Neural cell (in vitro differentiated cells): ENCODE measurements around the gene UBR2. TPM values are rescaled to one million over a fixed set of nuclear protein-coding genes. Genes with fewer than 3 reads are reported as not detected.

Experiments
- H2AFZ ChIP-seq: fragments of 200-600, 300-800 bp; sonication (generic), shearing (Covaris generic); 2 replicates; pipeline ENCODE4 v1.6.0; 2014; ENCODE audit warnings: low read depth, mild to moderate bottlenecking, antibody characterized with exemption, low read length, moderate library complexity
- H3F3A ChIP-seq: fragments of 200-600 bp; shearing (Covaris generic); 2 replicates; pipeline ENCODE4 v1.6.1; 2016; ENCODE audit warnings: mild to moderate bottlenecking, moderate library complexity, mixed read lengths, antibody characterized with exemption, low read length; ENCODE audit not compliant: insufficient read depth, poor library complexity, severe bottlenecking
- H3K27ac ChIP-seq: fragments of 200-600, 300-800 bp; sonication (generic), shearing (Covaris generic); 2 replicates; pipeline ENCODE4 v1.5.1; 2014; ENCODE audit warnings: mild to moderate bottlenecking, low read length, moderate library complexity
- H3K27me3 ChIP-seq: fragments of 300-800, 200-600 bp; sonication (generic), shearing (Covaris generic); 2 replicates; pipeline ENCODE4 v1.6.0; 2014; ENCODE audit warnings: mild to moderate bottlenecking, low read depth, low read length, moderate library complexity; ENCODE audit not compliant: insufficient read depth
- H3K36me3 ChIP-seq: fragments of 300-800, 200-600 bp; sonication (generic), shearing (Covaris generic); 2 replicates; pipeline ENCODE4 v1.5.1; 2014; ENCODE audit warnings: mild to moderate bottlenecking, antibody characterized with exemption, low read length, moderate library complexity; ENCODE audit not compliant: insufficient read depth
- H3K4me2 ChIP-seq: fragments of 300-800, 200-600 bp; sonication (generic), shearing (Covaris generic); 2 replicates; pipeline ENCODE4 v1.6.0; 2014; ENCODE audit warnings: mild to moderate bottlenecking, low read length
- H3K4me3 ChIP-seq: fragments of 300-800, 200-600 bp; sonication (generic), shearing (Covaris generic); 2 replicates; pipeline ENCODE4 v1.5.1; 2014; ENCODE audit warnings: mild to moderate bottlenecking, low read length, moderate library complexity
- H3K79me2 ChIP-seq: fragments of 200-600 bp; shearing (Covaris generic); replicated peaks from 2 replicates; pipeline ENCODE4 v1.6.0; 2014; ENCODE audit warnings: mild to moderate bottlenecking, low read length, moderate library complexity; ENCODE audit not compliant: insufficient read depth
- H3K9ac ChIP-seq: fragments of 300-800, 200-600 bp; sonication (generic), shearing (Covaris generic); 2 replicates; pipeline ENCODE4 v1.6.1; 2016; ENCODE audit warnings: mild to moderate bottlenecking, low read length, mixed read lengths
- H3K9me2 ChIP-seq: fragments of 200-600 bp; shearing (Covaris generic); 2 replicates; pipeline ENCODE4 v1.6.1; 2016; ENCODE audit warnings: mild to moderate bottlenecking, low read length, mixed read lengths; ENCODE audit not compliant: insufficient read depth
- H3K9me3 ChIP-seq: fragments of 200-600, 300-800 bp; sonication (generic), shearing (Covaris generic); 2 replicates; pipeline ENCODE4 v1.6.1; 2016; ENCODE audit warnings: mild to moderate bottlenecking, mixed run types, low read length, moderate library complexity, mixed read lengths
- H4K20me1 ChIP-seq: fragments of 200-600 bp; shearing (Covaris generic); 2 replicates; pipeline ENCODE4 v1.6.1; 2016; ENCODE audit warnings: mild to moderate bottlenecking, mixed run types; ENCODE audit not compliant: insufficient read depth
- EP300 ChIP-seq: fragments of 450-650 bp; conservative IDR thresholded peaks from 2 replicates; pipeline ENCODE4 v1.6.1; 2014; ENCODE audit warnings: antibody characterized with exemption, mild to moderate bottlenecking, moderate library complexity; ENCODE audit not compliant: poor library complexity, severe bottlenecking
- EZH2 ChIP-seq: fragments of 200-600, 300-800 bp; shearing (Covaris generic), sonication (generic); IDR thresholded peaks from 2 replicates; pipeline ENCODE4 v1.6.1; 2014; ENCODE audit warnings: antibody characterized with exemption, low read length, borderline replicate concordance, mild to moderate bottlenecking; ENCODE audit not compliant: insufficient read depth, poor library complexity, severe bottlenecking
- POLR2AphosphoS5 ChIP-seq: IDR thresholded peaks from 2 replicates; pipeline ENCODE4 v1.6.1; 2012
- RAD21 ChIP-seq: fragments of 450-650 bp; conservative IDR thresholded peaks from 2 replicates; pipeline ENCODE4 v1.6.1; 2014; ENCODE audit warnings: antibody characterized with exemption, mild to moderate bottlenecking, moderate library complexity
- SMC3 ChIP-seq: fragments of 450-650 bp; conservative IDR thresholded peaks from 2 replicates; pipeline ENCODE4 v1.6.1; 2014; ENCODE audit warnings: antibody characterized with exemption, mild to moderate bottlenecking, moderate library complexity; ENCODE audit not compliant: poor library complexity
- TAF1 ChIP-seq: IDR thresholded peaks from 2 replicates; pipeline ENCODE4 v1.6.1; 2012; ENCODE audit warnings: low read depth
- polyA plus RNA-seq: library from polyadenylated mRNA; depleted of rRNA; stranded (reverse); fragments of >200 nt; gene quantifications from 2 replicates; pipeline ENCODE4 v1.2.3, GENCODE V29; 2014
- TF ChIP-seq, protein P1 (sequence below): fragments of 450-650 bp; IDR thresholded peaks from 2 replicates; pipeline ENCODE4 v1.5.1; 2014; ENCODE audit warnings: antibody characterized with exemption, mild to moderate bottlenecking, moderate library complexity; ENCODE audit not compliant: poor library complexity, severe bottlenecking
- TF ChIP-seq, protein P2 (sequence below): IDR thresholded peaks from 2 replicates; pipeline ENCODE4 v1.6.1; 2012; ENCODE audit warnings: borderline replicate concordance

Gene UBR2
- polyA plus RNA-seq, 1 donor from 2014 or later, result 24.4 TPM

DNA sequence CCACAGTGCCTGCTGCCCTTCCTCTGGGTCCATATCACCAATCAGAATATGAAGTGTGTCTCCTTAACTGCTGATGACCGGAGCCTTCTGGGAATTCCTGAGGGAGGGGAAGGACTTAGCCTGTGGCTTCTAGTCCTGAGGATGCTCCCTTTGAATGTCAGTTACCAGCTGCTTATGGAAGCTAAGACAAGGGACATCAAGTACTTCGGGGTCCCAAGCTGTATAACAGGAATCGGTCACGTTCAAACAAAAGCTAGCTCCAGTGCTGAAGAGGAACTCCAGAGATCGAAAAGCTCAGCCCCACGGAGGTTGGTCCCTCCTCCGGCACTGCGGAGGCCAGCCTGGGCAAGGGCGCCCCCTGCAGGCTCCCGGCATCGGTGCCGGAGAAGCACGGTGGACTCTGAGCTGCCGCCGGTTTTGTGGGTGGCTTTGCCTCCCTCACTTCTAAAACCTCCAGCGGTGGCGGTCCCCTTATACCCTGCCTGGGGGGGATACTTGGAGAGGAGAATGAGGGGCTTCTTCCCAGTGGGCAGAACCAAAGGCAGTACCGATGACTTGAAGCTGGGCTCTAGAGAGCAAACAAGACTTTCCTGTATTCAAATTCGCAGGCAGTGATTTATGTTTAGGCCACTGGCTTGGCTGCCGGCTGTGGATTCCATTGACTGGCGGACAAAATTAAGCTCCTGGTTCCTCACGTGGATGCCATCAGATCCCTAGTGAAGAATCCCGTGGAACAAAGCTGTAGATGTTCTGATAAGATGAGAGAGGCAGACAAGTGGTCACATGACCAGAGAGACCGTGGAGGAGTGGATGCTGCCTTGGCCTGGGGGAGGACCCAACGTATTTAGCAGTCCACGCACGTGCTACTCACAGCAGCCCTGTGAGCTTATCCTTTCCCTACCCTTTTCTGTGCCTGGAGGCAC lies 16.2 kb upstream of the UBR2 start:
- Histone ChIP-seq H3K9me3 (no peaks in the 10 kb centered on the region), H3K4me2 (no peak overlapping the region), H3K9me2 (no peaks in the 10 kb centered on the region), H3K27me3 (no peaks in the 10 kb centered on the region), H3K27ac (peak overlapping the region; percentile 12), H3K36me3 (no peaks in the 10 kb centered on the region), H3K9ac (peak overlapping the region; percentile 20), H2AFZ (peak overlapping the region; percentile 25), H4K20me1 (no peaks in the 10 kb centered on the region), H3K79me2 (no peaks in the 10 kb centered on the region), H3F3A (no peaks in the 10 kb centered on the region), H3K4me3 (peak overlapping the region; percentile 55)
- TF ChIP-seq POLR2AphosphoS5 (no peak), EZH2 (no peak), SMC3 (peak; percentile 75), RAD21 (peak; percentile 81), TAF1 (no peak)
- TF ChIP-seq, protein P1, sequence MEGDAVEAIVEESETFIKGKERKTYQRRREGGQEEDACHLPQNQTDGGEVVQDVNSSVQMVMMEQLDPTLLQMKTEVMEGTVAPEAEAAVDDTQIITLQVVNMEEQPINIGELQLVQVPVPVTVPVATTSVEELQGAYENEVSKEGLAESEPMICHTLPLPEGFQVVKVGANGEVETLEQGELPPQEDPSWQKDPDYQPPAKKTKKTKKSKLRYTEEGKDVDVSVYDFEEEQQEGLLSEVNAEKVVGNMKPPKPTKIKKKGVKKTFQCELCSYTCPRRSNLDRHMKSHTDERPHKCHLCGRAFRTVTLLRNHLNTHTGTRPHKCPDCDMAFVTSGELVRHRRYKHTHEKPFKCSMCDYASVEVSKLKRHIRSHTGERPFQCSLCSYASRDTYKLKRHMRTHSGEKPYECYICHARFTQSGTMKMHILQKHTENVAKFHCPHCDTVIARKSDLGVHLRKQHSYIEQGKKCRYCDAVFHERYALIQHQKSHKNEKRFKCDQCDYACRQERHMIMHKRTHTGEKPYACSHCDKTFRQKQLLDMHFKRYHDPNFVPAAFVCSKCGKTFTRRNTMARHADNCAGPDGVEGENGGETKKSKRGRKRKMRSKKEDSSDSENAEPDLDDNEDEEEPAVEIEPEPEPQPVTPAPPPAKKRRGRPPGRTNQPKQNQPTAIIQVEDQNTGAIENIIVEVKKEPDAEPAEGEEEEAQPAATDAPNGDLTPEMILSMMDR, result peak; percentile 81
- TF ChIP-seq, protein P2, sequence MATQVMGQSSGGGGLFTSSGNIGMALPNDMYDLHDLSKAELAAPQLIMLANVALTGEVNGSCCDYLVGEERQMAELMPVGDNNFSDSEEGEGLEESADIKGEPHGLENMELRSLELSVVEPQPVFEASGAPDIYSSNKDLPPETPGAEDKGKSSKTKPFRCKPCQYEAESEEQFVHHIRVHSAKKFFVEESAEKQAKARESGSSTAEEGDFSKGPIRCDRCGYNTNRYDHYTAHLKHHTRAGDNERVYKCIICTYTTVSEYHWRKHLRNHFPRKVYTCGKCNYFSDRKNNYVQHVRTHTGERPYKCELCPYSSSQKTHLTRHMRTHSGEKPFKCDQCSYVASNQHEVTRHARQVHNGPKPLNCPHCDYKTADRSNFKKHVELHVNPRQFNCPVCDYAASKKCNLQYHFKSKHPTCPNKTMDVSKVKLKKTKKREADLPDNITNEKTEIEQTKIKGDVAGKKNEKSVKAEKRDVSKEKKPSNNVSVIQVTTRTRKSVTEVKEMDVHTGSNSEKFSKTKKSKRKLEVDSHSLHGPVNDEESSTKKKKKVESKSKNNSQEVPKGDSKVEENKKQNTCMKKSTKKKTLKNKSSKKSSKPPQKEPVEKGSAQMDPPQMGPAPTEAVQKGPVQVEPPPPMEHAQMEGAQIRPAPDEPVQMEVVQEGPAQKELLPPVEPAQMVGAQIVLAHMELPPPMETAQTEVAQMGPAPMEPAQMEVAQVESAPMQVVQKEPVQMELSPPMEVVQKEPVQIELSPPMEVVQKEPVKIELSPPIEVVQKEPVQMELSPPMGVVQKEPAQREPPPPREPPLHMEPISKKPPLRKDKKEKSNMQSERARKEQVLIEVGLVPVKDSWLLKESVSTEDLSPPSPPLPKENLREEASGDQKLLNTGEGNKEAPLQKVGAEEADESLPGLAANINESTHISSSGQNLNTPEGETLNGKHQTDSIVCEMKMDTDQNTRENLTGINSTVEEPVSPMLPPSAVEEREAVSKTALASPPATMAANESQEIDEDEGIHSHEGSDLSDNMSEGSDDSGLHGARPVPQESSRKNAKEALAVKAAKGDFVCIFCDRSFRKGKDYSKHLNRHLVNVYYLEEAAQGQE, result no peak

DNA sequence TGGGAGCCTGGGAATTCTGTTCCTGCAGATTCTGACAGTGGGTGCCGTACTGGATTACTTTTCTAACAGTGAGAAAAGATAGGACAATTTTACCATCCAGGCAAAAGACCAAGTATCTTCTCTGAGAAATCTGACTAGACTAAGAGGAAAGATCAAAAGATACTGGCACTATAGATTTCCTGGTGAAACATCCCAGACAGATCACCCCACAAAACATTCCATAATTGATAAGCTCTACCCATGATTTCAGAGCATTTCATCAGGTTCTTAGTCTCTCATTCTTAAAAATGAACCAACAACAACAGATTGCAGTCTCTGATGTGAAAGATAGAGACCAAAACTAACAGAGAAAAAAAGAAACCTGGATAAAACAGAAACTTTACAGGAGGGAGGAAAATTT lies 13.6 kb upstream of the UBR2 start:
- no peaks in the 10 kb centered on the region for H3K9me3 ChIP-seq
- no peaks in the 10 kb centered on the region for H4K20me1 ChIP-seq
- TF ChIP-seq, protein P1, result no peak
- TF ChIP-seq EP300 (no peak), POLR2AphosphoS5 (no peak), SMC3 (no peak), TAF1 (no peak), EZH2 (no peak), RAD21 (no peak)
- no peak overlapping the region for H2AFZ ChIP-seq
- no peak overlapping the region for H3K4me3 ChIP-seq
- H3K9ac ChIP-seq, result no peak overlapping the region
- H3K9me2 ChIP-seq, result no peaks in the 10 kb centered on the region
- H3K4me2 ChIP-seq, result no peak overlapping the region
- H3K36me3 ChIP-seq, result no peaks in the 10 kb centered on the region
- no peaks in the 10 kb centered on the region for H3K27me3 ChIP-seq
- H3F3A ChIP-seq, result no peaks in the 10 kb centered on the region
- H3K27ac ChIP-seq, result no peak overlapping the region
- no peaks in the 10 kb centered on the region for H3K79me2 ChIP-seq
